ENCODE data around the gene PAPSS2. TPM values are rescaled to one million over a fixed set of nuclear protein-coding genes. Genes with fewer than 3 reads are reported as not detected.

PAPSS2 gene
- total and polyA plus RNA-seq, 4 donors, result 24.3 to 86.5 (median 59.3) TPM

- H3K36me3 ChIP-seq (ENCODE audit: control insufficient read depth in 4 of 4, insufficient read depth in 3 of 4, low read depth in 1 of 4, low read length in 3 of 4), result no peaks in the 10 kb centered on the region
- no peaks in the 10 kb centered on the region for H3K27me3 ChIP-seq (ENCODE audit: control insufficient read depth in 4 of 4, insufficient read depth in 4 of 4, low read length in 3 of 4)
- WGBS, result 79% methylated on average over 5 of the region's 5 CpGs
- H3K27ac ChIP-seq (ENCODE audit: low read depth in 1 of 2, low read length in 2 of 2), result peak overlapping the region; percentile 1 to 12
- TF ChIP-seq RAD21 (IDR thresholded peaks at IDR 0.05) (peak in 1 of 2 donors; percentile 6), GABPA (IDR thresholded peaks at IDR 0.05 in 1 of 2, conservative IDR thresholded peaks at IDR 0.05 in 1 of 2) (no peak)
- DNase-seq (ENCODE audit: low spot score), result no peak
- no peak overlapping the region for H3K4me3 ChIP-seq (ENCODE audit: low read depth in 1 of 3, low read length in 3 of 3)
- no peaks in the 10 kb centered on the region for H3K9me3 ChIP-seq (ENCODE audit: control insufficient read depth in 4 of 4, low read length in 3 of 4)
- H3K9ac ChIP-seq (ENCODE audit: low read depth in 1 of 2, low read length in 2 of 2), result no peak overlapping the region
- H3K4me1 ChIP-seq (ENCODE audit: control insufficient read depth in 4 of 4, insufficient read depth in 4 of 4, low read length in 3 of 4), result peaks cover 5 to 46% (median 19%) of the 10 kb centered on the region in 4 donors
Measured at GRCh38 chr10:87658321-87658795, 1.3 kb upstream of the PAPSS2 start.

- H3K4me3 ChIP-seq (ENCODE audit: low read depth in 1 of 3, low read length in 3 of 3), result peak overlapping the region in 2 of 3 donors; percentile 82 to 91
- no peak for DNase-seq (ENCODE audit: low spot score)
- H3K36me3 ChIP-seq (ENCODE audit: control insufficient read depth in 4 of 4, insufficient read depth in 3 of 4, low read depth in 1 of 4, low read length in 3 of 4), result no peaks in the 10 kb centered on the region
- peaks cover 5 to 52% (median 22%) of the 10 kb centered on the region in 4 donors for H3K4me1 ChIP-seq (ENCODE audit: control insufficient read depth in 4 of 4, insufficient read depth in 4 of 4, low read length in 3 of 4)
- TF ChIP-seq RAD21 (IDR thresholded peaks at IDR 0.05), result no peak
- TF ChIP-seq REST (IDR thresholded peaks at IDR 0.05), result no peak
- no peak for TF ChIP-seq SP1 (IDR thresholded peaks at IDR 0.05)
- TF ChIP-seq RXRA (IDR thresholded peaks at IDR 0.05), result no peak
- TF ChIP-seq CTCF (IDR thresholded peaks at IDR 0.05; ENCODE audit: low read depth, low read length, missing input control), result no peak
- no peak for TF ChIP-seq ZBTB33 (IDR thresholded peaks at IDR 0.05)
- TF ChIP-seq FOXA1 (IDR thresholded peaks at IDR 0.05), result no peak
- no peak for TF ChIP-seq TAF1 (conservative IDR thresholded peaks at IDR 0.05)
- no peak for TF ChIP-seq FOXA2 (IDR thresholded peaks at IDR 0.05)
- TF ChIP-seq EGR1 (IDR thresholded peaks at IDR 0.05; ENCODE audit: low read depth in 2 of 2), result no peak
- no peak for TF ChIP-seq MAX (IDR thresholded peaks at IDR 0.05)
- no peak for TF ChIP-seq JUND (IDR thresholded peaks at IDR 0.05)
- TF ChIP-seq GABPA (IDR thresholded peaks at IDR 0.05 in 1 of 2, conservative IDR thresholded peaks at IDR 0.05 in 1 of 2), result no peak
- no peak for TF ChIP-seq NR2F2 (IDR thresholded peaks at IDR 0.05)
- TF ChIP-seq ATF3 (IDR thresholded peaks at IDR 0.05), result no peak
- TF ChIP-seq HNF4A (conservative IDR thresholded peaks at IDR 0.05), result no peak
- no peak for TF ChIP-seq YY1 (IDR thresholded peaks at IDR 0.05)
- TF ChIP-seq HNF4G (IDR thresholded peaks at IDR 0.05), result no peak
- no peak overlapping the region for H3K9ac ChIP-seq (ENCODE audit: low read depth in 1 of 2, low read length in 2 of 2)
- H3K27me3 ChIP-seq (ENCODE audit: control insufficient read depth in 4 of 4, insufficient read depth in 4 of 4, low read length in 3 of 4), result no peaks in the 10 kb centered on the region
- WGBS, result 65% methylated on average over 15 of the region's 15 CpGs
- no peaks in the 10 kb centered on the region for H3K9me3 ChIP-seq (ENCODE audit: control insufficient read depth in 4 of 4, low read length in 3 of 4)
- H3K27ac ChIP-seq (ENCODE audit: low read depth in 1 of 2, low read length in 2 of 2), result peak overlapping the region; percentile 12 to 42
Measured at GRCh38 chr10:87658858-87659555, 671 bp upstream of the PAPSS2 start.

Data from liver (tissue), 9 donors.